ENCODE measurements around the gene COL4A1.

COL4A1 gene

GRCh38 chr13:110156301-110157049, 150.5 kb downstream of the COL4A1 start:
- DNase-seq: no peak

GRCh38 chr13:110155072-110155471, 151.9 kb downstream of the COL4A1 start:
- DNase-seq: no peak

GRCh38 chr13:110154410-110154933, 152.5 kb downstream of the COL4A1 start:
- no peak for DNase-seq

GRCh38 chr13:110152351-110152750, 154.6 kb downstream of the COL4A1 start:
- no peak for DNase-seq

- DNase-seq: no peak
Measured at GRCh38 chr13:110151462-110151861, 155.5 kb downstream of the COL4A1 start.

GRCh38 chr13:110150384-110151101, 156.4 kb downstream of the COL4A1 start:
- DNase-seq: no peak

GRCh38 chr13:110149036-110149435, 157.9 kb downstream of the COL4A1 start:
- no peak for DNase-seq

- DNase-seq: no peak
Measured at GRCh38 chr13:110140099-110140498, 166.9 kb downstream of the COL4A1 start.

GRCh38 chr13:110138700-110139036, 168.3 kb downstream of the COL4A1 start:
- DNase-seq: no peak

- DNase-seq: peak in 2 of 4 experiments; percentile 15 to 19
Measured at GRCh38 chr13:110138010-110138699, 168.8 kb downstream of the COL4A1 start.

GRCh38 chr13:110137680-110138009, 169.3 kb downstream of the COL4A1 start:
- DNase-seq: no peak

- DNase-seq: no peak
Measured at GRCh38 chr13:110136660-110137585, 170.0 kb downstream of the COL4A1 start.

GRCh38 chr13:110135977-110136597, 170.9 kb downstream of the COL4A1 start:
- DNase-seq: no peak

GRCh38 chr13:110134801-110135200, 172.2 kb downstream of the COL4A1 start:
- no peak for DNase-seq

GRCh38 chr13:110133425-110134235, 173.3 kb downstream of the COL4A1 start:
- DNase-seq: no peak

GRCh38 chr13:110132225-110132982, 174.6 kb downstream of the COL4A1 start:
- no peak for DNase-seq

- no peak for DNase-seq
Measured at GRCh38 chr13:110131424-110131823, 175.5 kb downstream of the COL4A1 start.

GRCh38 chr13:110130431-110130830, 176.5 kb downstream of the COL4A1 start:
- DNase-seq: no peak

GRCh38 chr13:110129539-110130186, 177.3 kb downstream of the COL4A1 start:
- DNase-seq: no peak

GRCh38 chr13:110129076-110129475, 177.9 kb downstream of the COL4A1 start:
- DNase-seq: no peak

Data from activated naive CD4-positive, alpha-beta T cell (primary cell).